NCI-H526 treated with DMSO at 0.1 percent for 48 hours (cell line): ENCODE measurements around the gene AGPS.
A peak's percentile ranks its signal among the peaks of the same experiment; 100 is the strongest.
"Not testable (repeated sequence)": the region's sequence is repeated elsewhere in the genome, so short reads cannot be mapped to it uniquely, and the experiment has no call there.

Experiments used
- DNase-seq: peaks from one replicate; lab custom pipeline; 2025; lab: John Stamatoyannopoulos, UW

The AGPS gene

DNA sequence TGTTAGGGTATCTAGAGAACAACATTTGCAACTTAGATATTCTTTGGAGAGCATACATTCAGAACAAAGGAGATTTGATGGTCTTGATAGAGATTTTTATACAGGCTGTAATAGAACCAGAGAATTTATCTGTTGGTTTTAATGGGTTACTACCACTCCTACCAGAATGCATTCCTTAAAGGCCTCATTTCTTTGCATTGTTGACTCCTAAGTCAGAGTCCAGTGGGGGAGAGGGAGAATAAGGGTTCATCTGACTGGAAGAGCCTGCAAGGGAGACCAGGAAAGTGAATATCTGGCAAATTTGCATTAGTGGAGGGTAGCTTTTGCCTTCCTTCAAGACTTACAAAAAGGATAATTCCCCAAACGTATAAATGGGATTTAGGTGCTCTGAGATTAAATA lies 29.7 kb downstream of the AGPS start:
- DNase-seq: no peak

DNA sequence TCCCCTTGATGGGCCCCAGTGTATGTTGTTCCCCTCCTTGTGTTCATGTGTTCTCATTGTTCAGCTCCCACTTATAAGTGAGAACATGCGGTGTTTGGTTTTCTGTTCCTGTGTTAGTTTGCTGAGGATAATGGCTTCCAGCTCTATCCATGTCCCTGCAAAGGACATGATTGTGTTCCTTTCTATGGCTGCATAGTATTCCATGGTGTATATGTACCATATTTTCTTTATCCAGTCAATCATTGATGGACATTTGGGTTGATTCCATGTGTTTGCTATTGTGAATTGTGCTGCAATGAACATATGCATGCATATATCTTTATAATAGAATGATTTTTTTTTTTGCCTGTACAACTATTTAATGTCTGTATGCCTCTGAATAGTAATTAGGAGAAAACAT lies 31.5 kb downstream of the AGPS start:
- not testable (repeated sequence) for DNase-seq

DNA sequence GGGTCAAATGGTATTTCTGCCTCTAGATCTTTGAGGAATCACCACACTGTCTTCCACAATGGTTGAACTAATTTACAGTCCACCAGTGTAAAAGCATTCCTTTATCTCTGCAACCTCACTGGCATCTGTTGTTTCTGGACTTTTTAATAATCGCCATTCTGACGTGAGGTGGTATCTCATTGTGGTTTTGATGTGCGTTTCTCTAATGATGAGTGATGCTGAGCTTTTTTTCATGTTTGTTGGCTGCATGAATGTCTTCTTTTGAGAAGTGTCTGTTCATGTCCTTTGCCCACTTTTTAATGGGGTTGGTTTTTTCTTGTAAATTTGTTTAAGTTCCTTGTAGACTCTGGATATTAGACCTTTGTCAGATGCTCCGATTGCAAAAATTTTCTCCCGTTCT lies 32.0 kb downstream of the AGPS start:
- not testable (repeated sequence) for DNase-seq

DNA sequence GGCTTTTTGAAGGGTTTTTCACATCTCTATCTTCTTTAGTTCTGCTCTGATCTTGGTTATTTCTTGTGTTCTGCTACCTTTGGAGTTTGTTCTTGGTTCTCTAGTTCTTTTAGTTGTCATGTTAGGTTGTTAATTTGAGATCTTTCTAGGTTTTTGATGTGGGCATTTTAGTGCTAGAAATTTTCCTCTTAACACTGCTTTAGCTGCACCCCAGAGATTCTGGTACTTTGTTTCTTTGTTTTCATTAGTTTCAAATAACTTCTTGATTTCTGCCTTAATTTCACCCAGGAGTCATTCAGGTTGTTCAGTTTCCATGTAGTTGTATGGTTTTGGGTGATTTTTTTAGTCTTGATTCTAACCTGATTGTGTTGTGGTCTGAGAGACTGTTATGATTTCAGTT lies 34.7 kb downstream of the AGPS start:
- DNase-seq: no peak

DNA sequence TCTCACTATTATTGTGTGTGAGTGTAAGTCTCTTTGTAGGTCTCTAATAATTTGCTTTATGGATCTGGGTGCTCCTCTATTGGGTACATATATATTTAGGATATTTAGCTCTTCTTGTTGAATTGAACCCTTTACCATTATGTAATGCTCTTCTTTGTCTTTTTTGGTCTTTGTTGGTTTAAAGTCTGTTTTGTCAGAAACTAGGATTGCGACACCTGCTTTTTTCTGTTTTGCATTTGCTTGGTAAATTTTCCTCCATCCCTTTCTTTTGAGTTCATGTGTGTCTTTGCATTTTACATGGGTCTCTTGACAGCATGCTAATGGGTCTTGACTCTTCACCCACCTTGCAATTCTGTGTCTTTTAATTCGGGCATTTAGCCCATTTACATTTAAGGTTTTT lies 35.4 kb downstream of the AGPS start:
- not testable (repeated sequence) for DNase-seq

DNA sequence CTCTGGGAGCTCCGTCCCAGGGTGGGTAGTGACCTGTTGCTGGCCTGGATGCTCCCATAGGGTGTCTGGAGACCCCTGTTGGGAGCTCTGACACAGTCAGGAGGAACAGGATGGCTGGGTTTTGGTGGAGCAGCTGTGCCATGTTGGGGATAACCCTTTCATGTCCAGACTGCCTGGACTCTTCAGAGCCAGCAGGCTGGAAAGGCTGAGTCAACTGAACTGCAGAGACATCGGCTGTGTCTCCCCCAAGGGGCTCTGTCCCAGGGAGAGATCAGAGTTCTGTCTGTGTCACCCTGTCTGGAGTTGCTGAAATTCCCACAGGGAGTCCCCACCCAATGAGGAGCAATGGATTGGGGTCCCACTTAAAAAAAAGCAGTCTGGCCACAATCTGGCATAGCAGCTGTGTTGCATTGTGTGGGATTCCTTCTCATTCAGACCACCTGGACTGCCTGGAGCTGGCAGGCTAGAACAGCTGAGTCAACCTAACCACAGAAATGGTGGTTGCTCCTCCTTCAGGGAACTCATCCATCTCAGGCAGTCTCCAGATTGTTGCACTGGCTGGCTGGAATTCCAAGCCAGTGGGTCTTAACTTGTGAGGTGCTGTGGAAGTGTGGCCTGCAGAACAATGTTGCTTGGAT lies 37.2 kb downstream of the AGPS start:
- DNase-seq: no peak

DNA sequence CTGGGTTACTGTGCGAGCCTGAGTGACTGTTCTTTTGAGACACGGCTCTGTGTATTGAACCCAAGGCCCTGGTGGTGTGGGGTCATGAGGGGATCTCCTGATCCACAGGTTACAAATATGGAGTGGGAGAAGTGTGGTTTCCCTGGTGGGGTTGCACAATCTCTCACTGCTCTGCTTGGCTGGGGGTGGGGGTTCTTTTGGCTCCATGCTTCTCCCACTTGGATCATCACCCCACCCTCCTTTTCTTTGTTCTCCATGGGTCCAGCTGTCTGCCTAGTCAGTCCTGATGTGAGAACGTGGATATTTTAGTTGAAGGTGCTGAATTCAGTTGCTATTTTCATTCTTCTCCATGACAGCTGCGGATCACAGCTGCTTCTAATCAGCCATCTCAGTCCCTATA lies 37.8 kb downstream of the AGPS start:
- DNase-seq: no peak

DNA sequence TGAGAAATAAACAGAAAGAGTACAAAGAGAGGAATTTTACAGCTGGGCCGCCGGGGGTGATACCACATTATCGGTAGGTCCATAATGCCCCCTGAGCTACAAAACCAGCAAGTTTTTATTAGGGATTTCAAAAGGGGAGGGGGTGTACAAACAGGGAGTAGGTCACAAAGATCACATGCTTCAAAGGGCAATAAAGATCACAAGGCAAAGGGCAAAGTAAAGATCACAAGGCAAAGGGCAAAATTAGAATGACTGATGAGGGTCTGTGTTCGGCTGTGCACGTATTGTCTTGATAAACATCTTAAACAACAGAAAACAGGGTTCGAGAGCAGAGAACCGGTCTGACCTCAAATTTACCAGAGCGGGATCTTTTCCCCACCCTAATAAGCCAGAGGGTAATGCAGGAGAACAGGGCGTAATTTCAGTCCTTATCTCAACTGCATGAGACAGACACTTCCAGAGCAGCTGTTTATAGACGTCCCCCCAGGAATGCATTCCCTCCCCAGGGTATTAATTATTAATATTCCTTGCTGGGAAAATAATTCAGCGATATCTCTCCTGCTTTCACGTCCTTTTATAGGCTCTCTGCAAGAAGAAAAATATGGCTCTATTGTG lies 38.6 kb downstream of the AGPS start:
- not testable (repeated sequence) for DNase-seq

DNA sequence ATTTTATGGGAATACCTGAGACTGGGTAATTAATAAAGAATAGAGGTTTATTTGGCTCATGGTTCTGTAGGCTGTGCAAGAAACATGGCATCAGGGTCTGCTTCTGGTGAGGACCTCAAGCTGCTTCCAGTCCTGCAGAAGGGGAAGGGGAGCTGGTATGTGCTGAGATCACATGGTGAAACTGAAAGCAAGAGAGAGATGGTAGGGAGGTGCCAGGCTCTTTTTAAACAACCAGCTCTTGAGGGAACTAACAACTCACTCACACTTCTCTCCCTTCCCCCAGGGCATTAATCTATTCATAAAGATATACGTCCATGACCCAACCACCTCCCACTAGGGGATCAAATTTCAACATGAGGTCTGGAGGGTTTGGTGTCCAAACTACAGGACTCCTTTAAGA lies 40.1 kb downstream of the AGPS start:
- no peak for DNase-seq

DNA sequence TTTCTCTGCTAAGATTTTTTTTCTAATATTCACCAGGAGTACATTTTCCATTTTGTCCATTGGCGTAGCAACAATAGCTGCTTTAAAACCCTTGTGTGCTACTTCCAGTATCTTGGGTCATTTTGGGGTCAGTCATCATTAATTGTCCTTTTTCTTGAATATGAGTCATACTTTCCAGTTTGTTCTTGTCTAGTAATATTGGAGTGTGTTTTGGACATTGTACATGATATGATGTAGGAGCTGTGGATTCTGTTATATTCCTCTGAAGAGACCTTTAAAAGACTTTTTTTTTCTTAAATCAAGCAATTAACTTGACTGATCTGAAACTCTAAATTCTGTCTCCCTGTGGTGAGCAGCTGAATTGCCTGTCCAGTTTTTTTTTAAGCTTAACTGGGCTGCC lies 40.8 kb downstream of the AGPS start:
- no peak for DNase-seq

DNA sequence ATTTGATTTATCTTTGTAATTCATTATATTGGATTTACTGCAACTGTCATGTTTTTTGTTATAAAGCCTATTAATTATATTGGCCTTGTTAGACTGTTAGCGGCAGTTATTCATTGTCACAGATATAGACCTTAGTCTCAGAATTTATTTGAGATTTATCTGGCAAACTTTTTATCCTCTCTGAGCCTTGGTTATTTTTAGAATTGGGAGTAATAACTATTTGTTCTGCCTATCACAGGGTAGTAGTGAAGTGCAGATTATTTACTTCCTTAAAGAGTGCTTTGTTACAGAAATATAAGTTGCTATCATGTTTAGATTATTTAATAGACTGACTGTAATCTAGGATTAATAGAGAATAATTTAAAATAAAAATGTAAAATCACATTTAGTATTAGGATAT lies 41.9 kb downstream of the AGPS start:
- no peak for DNase-seq

DNA sequence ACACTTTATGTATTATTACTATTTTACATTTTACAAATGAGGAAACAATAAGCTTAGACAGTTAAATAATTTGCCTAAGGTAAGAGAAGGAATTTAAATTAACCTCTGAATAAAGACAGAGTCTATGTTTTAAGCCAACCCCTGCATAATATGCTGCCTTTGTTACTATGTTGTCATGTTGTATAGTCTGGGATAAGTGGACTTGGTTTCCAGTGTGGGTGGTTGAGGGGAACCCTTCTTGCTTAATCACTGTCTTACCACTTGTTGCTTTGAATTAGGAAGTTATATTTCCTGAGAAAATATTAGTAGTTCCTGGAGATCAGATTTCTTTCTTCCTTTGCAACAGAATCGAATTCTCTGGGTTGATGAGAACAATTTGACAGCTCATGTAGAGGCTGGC lies 52.6 kb downstream of the AGPS start:
- peak; percentile 17 for DNase-seq

DNA sequence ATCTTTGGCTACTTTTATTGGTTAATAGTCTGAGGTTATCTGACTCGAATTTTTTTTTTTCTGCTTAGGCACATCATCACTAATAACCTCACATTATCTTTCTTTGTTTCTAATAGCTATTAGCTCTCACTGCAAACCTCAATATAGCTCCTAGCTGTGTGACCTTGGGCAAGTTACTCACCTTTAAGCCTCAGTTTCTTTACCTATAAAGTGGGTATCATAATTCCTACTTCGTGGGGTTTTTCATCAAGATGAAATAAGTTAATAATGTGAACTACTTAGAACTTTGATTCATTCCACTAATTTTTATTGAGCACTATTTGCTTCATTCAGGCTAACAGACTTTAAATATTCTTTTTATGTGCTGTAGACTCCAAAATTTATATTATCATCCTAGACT lies 55.5 kb downstream of the AGPS start:
- no peak for DNase-seq

DNA sequence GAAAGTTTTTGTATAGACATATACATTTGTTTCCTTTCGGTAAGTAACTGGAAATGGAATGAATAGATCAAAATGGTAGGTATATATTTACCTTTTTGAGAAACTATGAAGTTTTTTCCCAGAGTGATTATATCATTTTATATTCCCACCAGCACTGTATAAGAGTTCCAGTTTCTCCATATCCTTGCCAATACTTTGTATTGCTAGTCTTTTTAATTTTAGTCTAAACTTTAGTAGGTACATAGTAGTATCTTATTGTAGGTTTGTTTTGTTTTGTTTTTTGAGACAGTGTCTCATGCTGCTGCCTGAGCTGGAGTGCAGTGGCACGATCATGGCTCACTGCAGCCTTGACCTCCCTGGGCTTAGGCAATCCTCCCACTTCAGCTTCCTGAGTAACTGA lies 56.6 kb downstream of the AGPS start:
- DNase-seq: no peak

DNA sequence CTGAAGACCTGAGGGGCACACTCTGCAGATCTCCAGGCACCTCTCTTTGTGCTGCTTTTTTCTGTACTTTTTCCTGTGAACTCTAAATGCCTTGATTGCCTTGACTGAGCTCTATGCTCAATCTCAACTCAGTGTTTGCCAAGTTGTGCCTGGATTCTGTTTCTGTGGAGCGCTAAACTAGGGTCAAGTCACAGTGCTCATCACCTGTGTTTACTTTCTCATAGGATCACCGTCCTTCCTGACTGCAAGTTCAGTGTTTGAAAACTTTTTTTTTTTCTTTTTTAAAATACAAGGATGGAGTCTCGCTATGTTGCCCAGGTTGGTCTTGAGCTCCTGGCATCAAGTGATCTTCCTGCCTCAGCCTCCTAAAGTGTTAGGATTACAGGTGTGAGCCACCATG lies 62.6 kb downstream of the AGPS start:
- DNase-seq: no peak

DNA sequence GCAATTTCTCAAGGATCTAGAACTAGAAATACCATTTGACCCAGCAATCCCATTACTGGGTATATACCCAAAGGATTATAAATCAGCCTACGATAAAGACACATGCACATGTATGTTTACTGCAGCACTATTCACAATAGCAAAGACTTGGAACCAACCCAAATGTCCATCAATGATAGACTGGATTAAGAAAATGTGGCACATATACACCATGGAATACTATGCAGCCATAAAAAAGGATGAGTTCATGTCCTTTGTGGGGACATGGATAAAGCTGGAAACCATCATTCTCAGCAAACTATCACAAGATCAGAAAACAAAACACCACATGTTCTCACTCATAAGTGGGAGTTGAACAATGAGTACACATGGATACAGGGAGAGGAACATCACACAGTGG lies 67.2 kb downstream of the AGPS start:
- not testable (repeated sequence) for DNase-seq

DNA sequence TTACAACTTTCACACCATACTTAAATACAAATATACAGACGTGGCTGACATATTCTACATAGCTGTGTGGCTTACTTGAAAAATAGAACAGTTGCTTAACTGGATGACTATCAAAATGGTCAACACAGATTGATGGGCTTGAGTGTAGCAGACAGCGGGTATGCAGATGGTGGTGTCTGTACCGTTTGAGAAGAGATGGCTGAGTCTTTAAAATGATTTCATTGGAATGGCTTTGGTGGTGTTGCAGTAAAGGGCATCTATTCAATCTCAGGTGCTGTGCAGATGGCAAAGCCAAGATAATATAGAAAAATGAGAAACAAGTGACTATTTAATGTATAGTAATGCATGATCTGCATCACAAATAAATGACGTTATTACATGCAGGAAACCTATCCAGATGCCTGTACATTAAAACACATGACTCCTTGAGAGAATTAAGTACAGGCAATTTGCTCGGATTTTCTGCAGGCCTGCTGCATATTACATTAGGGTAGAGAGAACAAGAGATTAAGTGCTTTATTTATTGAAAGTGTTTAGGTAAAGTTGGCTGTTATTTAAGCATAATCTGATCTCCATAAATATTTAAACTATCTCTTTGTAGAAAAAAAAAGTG lies 68.5 kb downstream of the AGPS start:
- DNase-seq: no peak

DNA sequence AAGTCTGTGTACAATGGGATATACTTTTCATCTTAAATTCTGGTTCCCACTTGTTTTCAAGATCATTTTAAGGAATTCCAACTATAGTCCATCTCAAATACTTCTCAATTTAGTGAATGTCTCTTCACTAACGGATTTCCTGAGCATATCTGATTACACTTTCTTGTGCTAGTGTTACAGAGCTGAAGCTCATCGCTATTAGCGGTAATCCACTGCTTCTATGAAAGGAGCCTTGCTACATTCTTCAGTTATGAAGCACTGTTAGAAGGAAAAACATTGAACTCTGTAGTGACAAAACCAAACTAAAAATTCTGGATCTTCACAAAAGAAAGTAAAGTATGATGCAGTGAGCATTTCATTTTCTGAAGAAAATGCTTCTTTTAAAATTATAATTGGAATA lies 72.0 kb downstream of the AGPS start:
- DNase-seq: no peak

DNA sequence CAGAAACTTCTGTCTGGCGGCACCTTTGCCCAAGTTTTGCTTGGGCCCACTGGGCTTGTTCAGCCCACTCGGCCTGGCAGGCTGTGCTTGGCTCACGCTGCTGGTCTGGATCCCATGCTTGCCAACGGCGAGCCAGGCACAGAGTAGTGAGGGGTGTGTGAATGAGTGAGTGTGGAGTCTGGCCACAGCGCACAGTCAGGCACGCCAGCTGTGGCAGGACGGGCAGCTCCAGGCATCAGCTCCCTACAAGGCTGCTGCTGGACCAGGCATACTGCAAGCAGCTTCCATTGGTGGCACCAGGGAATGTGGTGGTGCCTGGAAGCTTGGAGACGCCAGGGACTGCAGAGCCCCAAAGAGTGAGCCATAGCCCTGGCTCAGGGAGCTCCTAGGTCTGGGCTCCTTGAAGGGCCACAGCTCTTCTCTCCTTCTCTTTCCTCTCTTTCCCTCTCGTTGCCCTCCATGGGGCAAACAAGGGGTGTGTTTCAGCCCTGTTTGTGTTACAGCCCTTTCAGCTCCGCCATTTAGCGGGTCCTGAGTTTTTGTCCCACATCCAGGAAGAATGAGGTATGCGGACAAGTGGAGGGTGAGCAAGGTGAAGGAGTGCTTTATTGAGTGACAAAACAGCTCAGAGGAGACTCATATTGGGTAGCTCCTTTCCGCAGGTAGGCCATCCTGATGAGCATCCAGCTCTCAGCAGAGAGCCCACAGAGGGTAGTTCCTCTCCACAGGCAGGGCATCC lies 73.0 kb downstream of the AGPS start:
- no peak for DNase-seq

DNA sequence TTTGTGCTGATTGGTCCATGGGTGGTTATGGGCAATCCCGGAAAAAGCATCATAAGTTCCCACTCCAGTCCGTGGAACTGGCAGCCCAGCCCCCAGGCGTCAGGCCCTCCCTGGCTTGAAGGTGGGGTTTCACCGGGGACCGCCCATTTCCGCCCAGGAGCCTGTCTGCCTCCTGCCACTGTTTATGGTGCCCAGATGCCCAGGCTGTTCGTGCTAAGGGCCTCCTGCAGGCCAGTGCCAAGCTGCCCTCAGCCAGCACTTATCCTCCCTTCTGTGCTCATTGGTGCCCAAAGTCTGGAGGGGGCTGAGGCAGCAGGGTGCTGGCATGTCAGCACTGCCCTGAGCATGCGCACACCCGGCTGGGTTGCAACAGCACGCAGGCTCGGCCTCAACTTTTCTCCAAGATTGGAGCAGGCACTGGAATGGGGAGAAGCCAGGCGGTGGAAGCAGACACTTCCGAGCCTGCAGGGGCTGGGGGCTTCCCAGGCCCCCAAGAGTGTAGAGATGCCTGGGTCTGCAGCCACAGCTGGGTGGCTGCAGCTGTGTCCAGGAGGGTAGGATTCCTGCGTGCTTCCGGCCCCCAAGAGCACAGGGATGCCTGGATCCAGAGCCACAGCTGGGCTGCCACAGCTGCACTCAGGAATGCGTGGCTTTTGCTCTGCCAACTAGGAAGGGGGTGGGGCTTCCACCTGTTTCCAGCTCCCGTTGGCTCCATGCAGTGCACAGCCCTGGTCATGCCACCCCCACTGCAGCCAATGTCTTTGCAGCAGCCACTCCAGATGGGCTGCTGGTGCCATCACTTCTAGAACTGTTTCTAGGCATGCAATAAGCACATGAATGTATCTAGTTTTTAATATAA lies 74.0 kb downstream of the AGPS start:
- no peak for DNase-seq

DNA sequence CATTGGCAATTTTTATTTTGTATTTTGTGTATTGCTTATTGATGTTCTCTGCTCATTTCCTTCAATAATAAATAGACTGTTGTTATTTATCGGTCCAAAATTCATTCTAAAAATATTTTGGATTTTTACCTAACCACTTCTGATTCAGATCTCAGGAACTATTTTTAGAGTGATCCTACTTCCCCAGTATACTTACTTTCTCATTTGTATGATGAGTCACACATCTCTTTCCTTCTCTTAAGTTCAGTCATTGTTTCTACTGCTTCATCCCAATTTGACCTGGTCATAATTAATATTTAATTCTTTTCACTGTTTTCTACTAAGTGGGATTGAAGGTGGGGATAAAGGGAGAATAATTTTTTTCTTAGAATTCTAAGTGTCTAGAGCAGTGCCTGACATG lies 75.1 kb downstream of the AGPS start:
- DNase-seq: no peak

DNA sequence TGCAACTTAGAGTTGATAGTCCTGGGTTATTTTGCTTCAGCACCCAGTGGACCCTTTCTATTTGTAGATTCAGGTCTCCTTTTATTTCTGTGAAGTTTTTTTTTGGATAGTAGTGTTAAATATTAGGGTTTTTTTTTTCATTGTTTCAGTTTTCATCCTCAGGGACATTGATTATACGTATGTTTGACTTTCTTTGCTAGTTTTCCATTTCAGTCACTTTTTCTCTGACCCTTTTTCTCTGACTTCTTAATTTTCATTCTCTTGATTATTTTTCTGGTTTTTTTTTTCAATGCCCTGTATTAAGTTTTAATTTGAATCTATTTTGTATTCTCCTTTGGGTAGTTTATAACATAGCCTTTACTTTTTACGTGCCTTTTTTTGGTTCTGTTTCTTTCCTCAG lies 79.4 kb downstream of the AGPS start:
- DNase-seq: no peak
